Progenitor cell of endocrine pancreas (in vitro differentiated cells): ENCODE measurements around the gene REXO1. TPM values are rescaled to one million over a fixed set of nuclear protein-coding genes. Genes with fewer than 3 reads are reported as not detected.
A peak's percentile ranks its signal among the peaks of the same experiment; 100 is the strongest.

Experiments used
- DNase-seq: peaks from one replicate; pipeline ENCODE4 v3.0.0; 2021; ENCODE audit warnings: low spot score; ENCODE audit not compliant: unreplicated experiment
- H3K27ac Mint-ChIP-seq: 2 replicates; pipeline ENCODE4 v1.8.0; 2021; ENCODE audit warnings: mild to moderate bottlenecking, moderate library complexity, mixed read lengths
- H3K27me3 Mint-ChIP-seq: 2 replicates; pipeline ENCODE4 v1.8.0; 2021; ENCODE audit warnings: mixed read lengths
- H3K36me3 Mint-ChIP-seq: 2 replicates; pipeline ENCODE4 v1.8.0; 2022; ENCODE audit warnings: mixed read lengths; ENCODE audit not compliant: insufficient read depth
- H3K4me1 Mint-ChIP-seq: 2 replicates; pipeline ENCODE4 v1.8.0; 2021; ENCODE audit warnings: low read depth, mixed read lengths
- H3K4me3 Mint-ChIP-seq: 2 replicates; pipeline ENCODE4 v1.8.0; 2021; ENCODE audit warnings: low read depth, mild to moderate bottlenecking, moderate library complexity, mixed read lengths
- H3K9me3 Mint-ChIP-seq: 2 replicates; pipeline ENCODE4 v1.8.0; 2021; ENCODE audit warnings: low read depth, mixed read lengths
- CTCF ChIP-seq: fragments of 200-600 bp; sonication (generic); IDR thresholded peaks from one replicate; pipeline ENCODE4 v1.5.0; 2021; ENCODE audit warnings: antibody characterized with exemption, mild to moderate bottlenecking; ENCODE audit not compliant: unreplicated experiment
- microRNA-seq: library from miRNA; unstranded; fragments of <30 nt; microRNA quantifications from one replicate; pipeline ENCODE4 v1.1.0, GENCODE V29; 2020; ENCODE audit warnings: borderline number of aligned reads; ENCODE audit not compliant: unreplicated experiment
- total RNA-seq: library from RNA; stranded (reverse); gene quantifications from 2 replicates; pipeline ENCODE4 v1.2.1, GENCODE V29; 2021

Gene REXO1
- total RNA-seq, 1 donor from 2014 or later = 42.8 TPM

DNA sequence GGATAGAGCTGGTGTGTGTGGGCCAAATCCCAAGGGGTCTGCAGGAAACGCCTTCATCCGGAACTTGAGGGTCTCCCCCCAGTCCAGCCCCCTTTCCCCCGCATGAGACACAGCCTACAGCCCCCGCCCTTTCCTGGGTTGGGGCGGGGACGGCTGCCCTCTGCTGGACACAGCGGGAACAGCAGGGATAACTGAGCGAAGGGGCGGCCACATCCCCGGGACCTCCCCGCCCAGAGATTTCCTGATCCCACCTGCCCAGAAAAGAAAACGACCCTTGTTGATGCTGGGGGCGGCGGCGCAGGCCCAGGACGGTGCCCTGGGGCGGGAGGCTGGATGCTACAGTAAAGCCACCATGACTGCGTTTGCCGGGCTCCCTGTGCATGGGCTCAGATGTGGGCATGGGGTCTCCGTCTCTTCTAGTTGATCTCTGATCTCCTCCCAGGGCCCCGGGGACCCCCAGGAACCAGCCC, 80.8 kb downstream of the REXO1 start:
- TF ChIP-seq CTCF = peak; percentile 95
- H3K4me1 Mint-ChIP-seq = peaks cover 9% of the 10 kb centered on the region
- peaks cover 14% of the 10 kb centered on the region for H3K36me3 Mint-ChIP-seq
- peak overlapping the region; percentile 33 for H3K27ac Mint-ChIP-seq
- peak; percentile 69 for DNase-seq
- H3K4me3 Mint-ChIP-seq = no peak overlapping the region
- peaks cover 11% of the 10 kb centered on the region for H3K9me3 Mint-ChIP-seq
- peaks cover 24% of the 10 kb centered on the region for H3K27me3 Mint-ChIP-seq

DNA sequence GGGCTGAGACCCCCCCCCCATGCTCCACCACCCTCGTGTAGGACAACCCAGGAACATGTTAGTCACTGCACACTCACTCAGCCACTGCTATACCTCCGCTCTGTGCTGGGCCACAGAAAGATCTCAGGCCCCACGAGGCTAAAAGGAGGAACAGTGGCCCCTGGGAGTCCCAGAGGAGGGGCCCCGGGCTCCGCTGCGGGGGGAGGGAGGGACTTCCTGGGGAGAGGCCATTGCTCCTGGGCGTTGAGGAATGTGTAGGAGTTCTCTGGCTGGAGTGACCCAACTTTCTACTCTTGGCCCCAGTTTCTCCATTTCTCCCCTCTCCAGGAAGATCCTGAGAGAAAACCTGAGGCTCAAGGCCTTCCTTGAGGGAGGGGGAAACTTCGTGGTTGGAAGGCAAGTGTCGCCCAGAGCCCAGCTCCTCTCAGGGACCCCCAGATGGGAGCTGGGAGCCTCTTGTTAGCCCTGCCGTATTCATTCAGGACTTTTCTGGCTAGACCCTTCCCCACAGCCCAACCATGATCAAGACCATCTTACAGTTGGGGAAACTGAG, 81.4 kb downstream of the REXO1 start:
- no peak for TF ChIP-seq CTCF
- H3K36me3 Mint-ChIP-seq = peaks cover 12% of the 10 kb centered on the region
- DNase-seq = no peak
- no peak overlapping the region for H3K4me3 Mint-ChIP-seq
- peaks cover 9% of the 10 kb centered on the region for H3K4me1 Mint-ChIP-seq
- peaks cover 22% of the 10 kb centered on the region for H3K27me3 Mint-ChIP-seq
- H3K27ac Mint-ChIP-seq = no peak overlapping the region
- peaks cover 11% of the 10 kb centered on the region for H3K9me3 Mint-ChIP-seq

- no peak for DNase-seq
- no peak overlapping the region for H3K4me3 Mint-ChIP-seq
- no peak overlapping the region for H3K27ac Mint-ChIP-seq
- H3K4me1 Mint-ChIP-seq = peaks cover 14% of the 10 kb centered on the region
- H3K9me3 Mint-ChIP-seq = peaks cover 10% of the 10 kb centered on the region
- H3K36me3 Mint-ChIP-seq = peaks cover 16% of the 10 kb centered on the region
- peaks cover 30% of the 10 kb centered on the region for H3K27me3 Mint-ChIP-seq
- TF ChIP-seq CTCF = no peak
These were observed 82.1 kb downstream of the REXO1 start for GRCh38 chr19:1765904-1766799.

Small RNAs within 50 kb of the gene (microRNA-seq; reads per million reads assigned to microRNA genes)
- 6.0 reads per million, percentile 3 among the genes with 10 or more reads in this experiment for gene MIR1909

Other genes starting within 250 kb of the REXO1 start
- gene UQCR11, start 243.0 kb downstream of the REXO1 start, total RNA-seq = 156 and 171 TPM in 2 replicates
- 318 and 334 TPM in 2 replicates for gene TCF3, start 195.9 kb downstream of the REXO1 start, total RNA-seq
- gene ONECUT3, start 95.0 kb downstream of the REXO1 start, total RNA-seq = 41.9 and 42.9 TPM in 2 replicates
- 3.7 and 4.1 TPM in 2 replicates for gene ATP8B3, start 36.2 kb downstream of the REXO1 start, total RNA-seq
- gene KLF16, start 15.1 kb upstream of the REXO1 start, total RNA-seq = 13.2 and 13.5 TPM in 2 replicates
- 46.5 and 48.8 TPM in 2 replicates for gene ABHD17A, start 37.0 kb upstream of the REXO1 start, total RNA-seq
- gene ADAT3, start 56.9 kb upstream of the REXO1 start, total RNA-seq = 14.1 and 16.2 TPM in 2 replicates
- 101 and 102 TPM in 2 replicates for gene SCAMP4, start 56.9 kb upstream of the REXO1 start, total RNA-seq
- 96.8 and 103 TPM in 2 replicates for gene CSNK1G2, start 92.7 kb upstream of the REXO1 start, total RNA-seq
- 115 and 125 TPM in 2 replicates for gene BTBD2, start 167.2 kb upstream of the REXO1 start, total RNA-seq
- gene MKNK2, start 202.8 kb upstream of the REXO1 start, total RNA-seq = 145 and 163 TPM in 2 replicates
- gene MOB3A, start 247.8 kb upstream of the REXO1 start, total RNA-seq = 33.2 and 38.5 TPM in 2 replicates
- gene IZUMO4, start 248.4 kb upstream of the REXO1 start, total RNA-seq = 15.9 and 16.5 TPM in 2 replicates